Hematopoietic multipotent progenitor cell treated with erythropoietin and hydrocortisone succinate and interleukin-3 and kit ligand, for 15 days (in vitro differentiated cells): ENCODE data around the gene PCDHGA3.
"Not testable (repeated sequence)": the region's sequence is repeated elsewhere in the genome, so short reads cannot be mapped to it uniquely, and the experiment has no call there.

Source experiments
- DNase-seq: peaks from one replicate; pipeline ENCODE4 v3.0.0-alpha.2; 2015; ENCODE audit warnings: low spot score

The PCDHGA3 gene

DNA sequence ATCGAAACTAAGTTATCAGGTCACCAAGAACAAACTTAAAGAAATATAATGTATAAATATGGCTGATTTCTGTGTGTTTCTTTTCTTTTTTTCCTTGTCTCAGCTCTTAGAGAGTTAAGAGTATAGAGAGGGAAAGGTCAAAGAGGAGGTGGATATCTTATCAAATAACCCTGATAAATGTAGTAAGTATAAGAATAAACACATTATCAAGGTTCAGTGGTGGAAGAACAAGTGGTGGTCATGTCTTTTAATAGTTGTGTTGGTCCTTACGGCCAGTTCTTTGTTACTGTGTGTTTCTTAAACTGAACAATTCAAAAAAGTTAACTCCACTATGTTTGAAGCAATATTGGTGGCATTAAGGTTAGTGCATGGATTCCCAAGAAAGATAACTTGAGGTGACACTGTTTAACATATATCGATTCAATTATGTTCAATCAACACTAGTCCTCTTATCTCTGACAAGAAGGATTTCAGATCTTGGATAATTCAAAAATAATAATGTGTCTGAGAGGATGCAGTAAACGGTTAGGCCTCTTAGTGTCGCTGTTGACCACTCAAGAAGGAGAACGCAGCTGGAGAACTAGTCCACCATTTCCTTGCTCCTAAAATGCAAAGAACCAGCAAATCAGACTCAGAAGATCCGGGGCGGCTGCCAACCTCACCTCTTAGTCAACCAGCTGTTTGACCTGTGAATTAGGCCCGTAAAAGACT is at the start of gene PCDHGA3:
PCDHGA3 (plus strand) TSS at position 588 of the 711 bp plus-strand sequence. CDS start 205 bp downstream, outside the sequence.
- DNase-seq = no peak

DNA sequence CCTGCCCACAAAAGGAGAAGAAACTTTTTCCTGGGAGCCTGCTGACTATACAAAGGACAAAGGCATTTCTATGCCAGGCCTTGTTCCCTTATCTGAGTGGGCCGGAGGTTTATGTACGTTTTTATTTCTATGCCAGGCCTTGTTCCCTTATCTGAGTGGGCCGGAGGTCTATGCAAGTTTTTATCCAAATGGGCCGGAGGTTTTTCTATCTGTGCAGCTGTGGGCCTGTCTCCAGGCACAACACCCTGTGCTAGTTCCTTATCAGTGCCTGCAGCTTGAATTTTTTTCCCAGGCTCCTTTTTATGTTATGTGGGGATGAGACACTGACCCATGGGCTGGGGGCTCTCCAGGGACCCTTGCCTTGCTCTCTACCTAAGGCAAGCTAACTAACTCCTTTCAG is 45.3 kb upstream of the PCDHGA3 start:
- DNase-seq = no peak

DNA sequence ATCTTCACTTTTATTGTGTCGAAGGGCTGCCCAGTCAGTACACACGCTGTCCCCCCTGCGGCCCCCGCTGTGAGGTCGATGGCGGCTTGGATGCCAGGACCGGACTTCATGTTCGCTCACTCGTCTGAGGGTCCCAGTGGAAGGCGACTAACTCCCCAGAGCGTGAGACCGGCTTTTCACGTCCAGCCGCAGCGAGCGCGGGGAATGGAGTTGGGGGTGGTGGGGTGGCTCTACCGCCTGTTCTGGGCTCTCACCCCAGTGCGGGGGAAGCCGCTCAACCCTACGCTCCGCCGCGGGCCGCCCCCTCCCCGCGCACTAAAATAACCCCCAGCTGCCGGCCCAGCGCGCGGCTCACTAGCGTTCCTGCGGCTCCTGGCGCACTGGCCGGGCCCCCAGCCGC is 39.9 kb upstream of the PCDHGA3 start, which contains the start of gene SLC25A2:
SLC25A2 (minus strand) TSS at position 294 of the 400 bp plus-strand sequence; CDS start at position 110, 184 bp downstream.
- no peak for DNase-seq

DNA sequence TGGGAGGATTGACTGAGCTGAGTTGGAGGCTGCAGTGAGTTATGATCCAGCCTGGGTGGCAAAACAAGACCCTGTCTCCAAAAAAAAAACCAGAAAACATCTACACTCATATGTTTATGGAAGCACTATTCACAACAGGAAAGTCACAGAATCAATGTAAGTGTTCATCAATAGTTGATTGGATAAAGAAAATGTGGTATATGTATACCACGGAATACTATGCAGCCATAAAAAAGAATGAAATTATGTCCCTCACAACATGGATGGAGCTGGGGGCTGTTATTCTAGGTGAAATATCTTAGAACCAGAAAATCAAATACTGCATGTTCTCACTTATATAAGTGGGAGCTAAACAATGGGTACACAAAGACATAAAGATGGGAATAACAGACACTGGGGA is 37.0 kb upstream of the PCDHGA3 start:
- no peak for DNase-seq

DNA sequence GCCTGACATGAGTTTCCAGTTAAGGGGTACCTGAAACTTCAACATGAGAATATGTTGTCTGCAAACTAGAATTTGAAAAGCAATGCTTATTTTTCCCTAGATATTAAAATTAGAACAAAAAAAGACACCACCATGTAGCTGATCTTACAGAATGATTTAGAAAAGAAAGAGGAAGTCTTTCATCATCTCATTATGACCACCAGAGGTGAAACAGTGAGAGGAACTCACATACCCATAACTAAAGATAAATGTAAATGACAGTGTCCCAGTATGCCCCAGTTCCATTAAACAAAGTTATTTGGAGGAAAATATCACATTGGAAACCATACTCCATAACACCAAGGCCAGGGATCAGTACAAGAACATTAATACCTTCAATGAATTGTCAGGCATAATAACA is 29.9 kb upstream of the PCDHGA3 start:
- no peak for DNase-seq

DNA sequence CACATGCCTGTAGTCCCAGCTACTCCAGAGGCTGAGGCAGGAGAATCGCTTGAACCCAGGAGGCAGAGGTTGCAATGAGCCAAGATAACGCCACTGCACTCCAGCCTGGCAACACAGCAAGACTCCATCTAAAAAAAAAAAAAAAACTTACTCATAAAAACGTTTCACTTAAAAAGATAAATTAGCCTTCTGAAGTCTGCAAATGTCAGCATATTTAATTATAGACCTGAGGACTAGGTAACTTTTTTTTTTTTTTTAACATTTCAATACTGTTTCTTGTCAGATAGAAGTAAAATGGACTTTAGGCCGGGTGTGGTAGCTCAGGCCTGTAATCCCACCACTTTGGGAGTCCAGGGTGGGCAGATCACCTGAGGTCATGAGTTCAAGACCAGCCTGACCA is 26.7 kb upstream of the PCDHGA3 start:
- DNase-seq = not testable (repeated sequence)

DNA sequence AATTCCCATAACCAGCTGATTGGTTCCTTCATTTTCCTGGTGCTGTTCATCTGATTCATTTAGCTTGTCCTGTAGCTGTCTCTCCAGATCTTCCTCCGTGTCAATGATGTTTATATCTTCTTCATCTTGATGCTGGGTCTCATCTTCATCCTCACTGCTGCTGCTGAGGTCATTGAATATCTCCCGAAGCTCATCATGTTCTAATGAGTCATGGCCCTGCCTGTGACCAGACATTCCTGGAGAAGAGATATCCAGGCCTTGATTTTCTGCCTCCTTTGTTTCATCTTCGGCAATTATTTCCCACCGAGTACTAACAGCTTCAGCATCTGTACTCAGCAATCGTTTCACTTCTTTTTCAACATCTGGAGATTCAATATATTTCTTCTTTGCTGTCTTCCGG is 24.4 kb upstream of the PCDHGA3 start:
- DNase-seq = no peak

DNA sequence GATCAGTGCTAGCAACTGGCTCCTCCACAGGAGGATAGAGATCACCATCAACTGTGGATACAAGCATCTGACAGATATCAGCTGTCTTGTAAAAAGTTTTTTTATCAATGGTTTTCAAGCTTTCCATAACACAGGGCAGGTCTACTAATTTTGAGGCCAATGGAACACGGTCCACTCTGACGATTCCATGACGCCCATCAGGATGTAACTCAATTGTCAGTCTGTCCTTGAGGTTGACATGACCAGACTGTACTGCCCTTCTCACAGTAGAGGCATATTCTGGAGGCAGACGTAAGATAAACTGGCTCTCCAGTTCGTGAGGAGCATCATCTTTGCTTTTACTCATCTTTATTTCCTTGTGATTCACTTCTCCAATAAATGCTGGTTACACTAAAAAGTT is 23.9 kb upstream of the PCDHGA3 start:
- DNase-seq = no peak

DNA sequence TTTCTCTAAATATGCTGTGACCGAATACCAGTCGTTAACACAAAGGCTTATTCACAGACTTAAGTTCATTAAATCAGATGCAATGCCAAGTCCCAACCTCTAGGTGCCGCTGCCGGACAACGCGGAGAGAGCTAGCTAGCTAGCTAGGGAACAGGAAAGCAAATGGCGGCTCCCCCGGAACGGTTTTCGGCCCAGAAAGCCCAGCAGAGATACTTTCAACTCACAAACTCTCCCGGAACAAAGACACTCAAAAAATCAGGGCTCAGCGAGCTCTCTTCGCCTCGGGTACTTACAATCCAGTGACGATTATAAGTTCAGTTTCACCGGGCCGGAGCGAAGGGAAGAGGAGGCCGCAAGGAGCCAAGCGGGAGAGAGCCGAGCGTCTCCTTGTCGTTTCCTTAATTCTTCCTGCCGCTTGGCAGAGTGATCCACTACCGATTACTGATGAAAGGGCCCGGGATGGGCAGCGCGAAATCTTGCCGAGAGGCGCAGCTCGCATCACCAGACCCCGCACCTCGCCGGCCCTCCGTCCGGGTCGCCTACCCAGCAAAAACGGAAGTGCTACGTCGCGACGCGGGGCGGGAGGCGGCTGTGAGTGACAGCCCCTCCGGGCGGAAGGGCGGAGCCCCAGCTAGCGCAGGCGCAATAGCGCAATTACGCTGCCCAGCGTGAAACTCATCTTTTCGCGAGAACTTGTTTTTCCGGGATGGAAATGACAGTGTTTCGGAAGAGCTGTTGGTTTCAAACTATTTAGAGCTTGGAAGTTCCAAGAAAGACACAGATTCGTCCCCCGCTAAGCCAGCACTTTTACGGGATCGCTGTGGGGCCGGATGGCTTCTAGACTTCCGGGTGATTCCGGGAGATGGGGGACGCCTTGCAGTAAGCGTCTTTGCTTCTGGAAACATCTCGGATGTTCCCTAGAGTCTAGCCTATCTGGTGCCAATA is 23.1 kb upstream of the PCDHGA3 start, which contains the start of gene TAF7:
TAF7 (minus strand) TSS at position 560 of the 945 bp plus-strand sequence. CDS start 740 bp downstream, outside the sequence.
- peak; percentile 89 for DNase-seq

DNA sequence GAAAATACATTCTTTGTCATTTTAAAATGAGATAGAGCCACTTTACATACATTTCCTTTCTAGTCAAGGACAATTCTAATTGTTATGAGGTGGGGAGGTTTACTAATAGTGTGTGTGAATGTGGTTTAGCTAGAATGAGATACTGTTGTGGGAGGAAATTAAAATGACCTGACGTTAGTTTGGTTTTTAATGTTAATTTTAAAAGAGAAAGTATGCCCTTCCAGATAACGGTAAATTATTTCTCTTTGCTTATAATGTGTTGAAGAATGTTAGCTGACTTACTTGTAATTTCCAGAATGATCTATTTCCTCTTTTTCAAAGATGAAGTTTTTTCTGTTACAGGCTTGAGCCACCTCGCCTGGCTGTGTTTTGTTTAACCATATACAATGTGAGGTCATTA is 21.4 kb upstream of the PCDHGA3 start:
- no peak for DNase-seq

DNA sequence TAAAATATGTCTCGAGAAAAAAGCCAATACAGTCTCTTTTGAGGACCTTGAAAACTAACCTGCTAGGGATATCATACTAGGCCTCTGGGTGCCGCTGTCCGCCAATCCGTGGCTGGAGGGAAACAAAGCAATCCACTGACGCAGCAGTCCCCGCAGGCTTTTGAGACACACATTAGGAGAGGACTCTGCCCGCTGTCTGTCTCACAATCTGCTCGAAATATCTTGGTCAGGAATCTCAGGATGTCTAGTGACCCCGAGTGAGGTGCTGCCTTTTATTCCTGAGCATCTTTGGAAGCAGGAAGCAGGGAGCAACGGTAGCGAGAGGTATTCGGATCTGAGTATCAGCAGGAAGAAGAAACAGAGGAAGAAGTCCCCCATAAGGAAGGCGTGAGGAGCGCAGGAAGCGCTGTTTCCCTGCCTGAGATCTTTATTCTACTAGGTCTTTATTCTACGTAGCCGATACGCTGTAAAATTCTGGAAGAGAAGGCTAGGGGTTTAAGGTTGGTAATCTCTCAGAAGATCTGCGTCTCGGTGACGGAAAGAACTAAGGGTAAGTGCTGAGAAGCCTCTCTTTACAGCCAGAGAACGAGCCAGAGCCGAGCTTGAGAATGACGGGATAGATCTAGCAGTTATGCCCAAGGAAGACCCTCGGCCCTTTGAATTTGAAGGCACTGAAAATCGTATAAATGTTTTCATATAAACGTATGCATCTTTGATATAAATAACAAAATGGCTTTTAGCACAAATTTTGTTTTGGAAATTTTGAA is 17.4 kb upstream of the PCDHGA3 start:
- DNase-seq = no peak

DNA sequence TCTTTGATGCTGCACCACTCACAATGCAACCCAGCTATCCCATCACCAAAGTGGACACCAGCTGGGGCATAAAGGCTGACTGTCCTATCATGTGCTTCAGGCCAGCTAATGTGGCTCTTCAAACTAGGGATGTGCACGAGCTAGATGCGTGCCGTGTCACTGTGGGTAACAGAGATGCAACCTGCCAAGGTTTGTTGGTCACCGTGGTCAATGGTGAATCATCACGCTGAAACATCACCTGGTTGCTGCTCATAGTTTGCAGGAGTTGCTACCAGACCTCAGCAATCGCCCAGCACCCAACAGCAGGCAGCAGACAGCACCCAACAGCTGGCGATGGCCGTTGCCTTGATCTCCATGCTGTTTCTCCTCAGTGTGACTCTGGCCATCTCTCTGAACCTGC is 15.4 kb upstream of the PCDHGA3 start:
- DNase-seq = no peak

DNA sequence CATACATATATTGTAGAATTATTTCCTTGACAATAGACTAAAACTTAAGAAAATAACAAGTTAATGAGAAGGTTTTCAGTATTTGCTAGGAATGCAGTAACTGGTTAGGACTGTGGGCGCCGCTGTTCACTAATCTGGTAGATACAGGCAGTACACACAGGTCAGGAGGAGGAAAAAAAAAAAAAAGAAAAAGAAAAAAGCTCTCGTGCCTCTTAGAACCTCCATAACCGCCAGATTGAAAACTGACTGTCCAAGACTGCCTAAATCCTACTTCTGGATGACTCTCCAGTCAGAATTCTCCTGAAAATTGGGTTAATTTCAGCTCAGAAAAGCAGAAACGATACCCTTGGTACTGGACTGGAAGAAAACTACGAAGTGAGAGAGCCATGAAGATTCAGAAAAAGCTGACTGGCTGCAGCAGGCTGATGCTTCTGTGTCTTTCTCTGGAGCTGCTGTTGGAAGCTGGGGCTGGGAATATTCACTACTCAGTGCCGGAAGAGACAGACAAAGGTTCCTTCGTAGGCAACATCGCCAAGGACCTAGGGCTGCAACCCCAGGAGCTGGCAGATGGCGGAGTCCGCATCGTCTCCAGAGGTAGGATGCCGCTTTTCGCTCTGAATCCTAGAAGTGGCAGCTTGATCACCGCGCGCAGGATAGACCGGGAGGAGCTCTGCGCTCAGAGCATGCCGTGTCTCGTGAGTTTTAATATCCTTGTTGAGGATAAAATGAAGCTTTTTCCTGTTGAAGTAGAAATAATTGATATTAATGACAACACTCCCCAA is 13.1 kb upstream of the PCDHGA3 start, which contains the start of gene PCDHGA1:
PCDHGA1 (plus strand) TSS at position 216 of the 782 bp plus-strand sequence.
- DNase-seq = no peak

DNA sequence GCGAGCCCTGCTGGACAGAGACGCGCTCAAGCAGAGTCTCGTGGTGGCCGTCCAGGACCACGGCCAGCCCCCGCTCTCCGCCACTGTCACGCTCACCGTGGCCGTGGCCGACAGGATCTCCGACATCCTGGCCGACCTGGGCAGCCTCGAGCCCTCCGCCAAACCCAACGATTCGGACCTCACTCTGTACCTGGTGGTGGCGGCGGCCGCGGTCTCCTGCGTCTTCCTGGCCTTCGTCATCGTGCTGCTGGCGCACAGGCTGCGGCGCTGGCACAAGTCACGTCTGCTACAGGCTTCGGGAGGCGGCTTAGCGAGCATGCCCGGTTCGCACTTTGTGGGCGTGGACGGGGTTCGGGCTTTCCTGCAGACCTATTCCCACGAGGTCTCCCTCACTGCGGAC is 11.1 kb upstream of the PCDHGA3 start:
- DNase-seq = not testable (repeated sequence)

DNA sequence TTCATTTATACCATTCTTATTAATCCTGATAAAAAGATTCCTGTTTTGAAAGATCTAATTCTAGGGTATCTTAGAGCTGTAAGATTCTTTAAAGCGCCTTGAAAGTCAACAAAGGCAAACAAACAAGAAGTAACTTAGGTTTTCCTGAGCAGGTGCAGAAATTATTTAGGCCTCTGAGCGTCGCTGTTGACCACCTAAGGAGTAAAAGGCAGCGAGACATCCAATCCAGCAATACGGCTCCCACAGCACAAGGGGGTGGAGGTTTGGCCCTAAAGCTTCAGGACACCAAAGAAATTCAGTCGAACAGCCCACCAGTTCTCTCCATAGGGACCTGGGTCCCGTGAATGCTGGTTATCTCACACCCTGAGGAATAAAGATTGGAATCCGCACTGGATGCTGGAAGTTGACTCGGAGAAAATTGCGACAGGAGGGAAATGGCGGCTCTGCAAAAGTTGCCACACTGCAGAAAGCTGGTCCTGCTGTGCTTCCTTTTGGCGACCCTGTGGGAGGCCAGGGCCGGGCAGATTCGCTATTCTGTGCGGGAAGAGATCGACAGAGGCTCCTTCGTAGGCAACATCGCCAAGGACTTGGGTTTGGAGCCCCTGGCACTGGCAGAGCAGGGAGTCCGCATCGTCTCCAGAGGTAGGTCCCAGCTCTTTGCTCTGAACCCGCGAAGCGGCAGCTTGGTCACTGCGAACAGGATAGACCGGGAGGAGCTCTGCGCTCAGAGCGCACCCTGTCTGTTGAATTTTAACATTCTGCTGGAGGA is 4.9 kb upstream of the PCDHGA3 start, which contains the start of gene PCDHGA2:
PCDHGA2 (plus strand) TSS at position 223 of the 769 bp plus-strand sequence.
- DNase-seq = no peak

DNA sequence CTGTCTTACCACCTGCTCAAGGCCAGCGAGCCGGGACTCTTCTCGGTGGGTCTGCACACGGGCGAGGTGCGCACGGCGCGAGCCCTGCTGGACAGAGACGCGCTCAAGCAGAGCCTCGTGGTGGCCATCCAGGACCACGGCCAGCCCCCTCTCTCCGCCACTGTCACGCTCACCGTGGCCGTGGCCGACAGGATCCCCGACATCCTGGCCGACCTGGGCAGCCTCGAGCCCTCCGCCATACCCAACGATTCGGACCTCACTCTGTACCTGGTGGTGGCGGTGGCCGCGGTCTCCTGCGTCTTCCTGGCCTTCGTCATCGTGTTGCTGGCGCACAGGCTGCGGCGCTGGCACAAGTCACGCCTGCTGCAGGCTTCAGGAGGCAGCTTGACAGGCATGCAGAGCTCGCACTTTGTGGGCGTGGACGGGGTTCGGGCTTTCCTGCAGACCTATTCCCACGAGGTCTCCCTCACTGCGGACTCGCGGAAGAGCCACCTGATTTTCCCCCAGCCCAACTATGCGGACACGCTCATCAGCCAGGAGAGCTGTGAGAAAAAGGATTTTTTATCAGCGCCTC is 2.8 kb upstream of the PCDHGA3 start:
- DNase-seq = not testable (repeated sequence)

DNA sequence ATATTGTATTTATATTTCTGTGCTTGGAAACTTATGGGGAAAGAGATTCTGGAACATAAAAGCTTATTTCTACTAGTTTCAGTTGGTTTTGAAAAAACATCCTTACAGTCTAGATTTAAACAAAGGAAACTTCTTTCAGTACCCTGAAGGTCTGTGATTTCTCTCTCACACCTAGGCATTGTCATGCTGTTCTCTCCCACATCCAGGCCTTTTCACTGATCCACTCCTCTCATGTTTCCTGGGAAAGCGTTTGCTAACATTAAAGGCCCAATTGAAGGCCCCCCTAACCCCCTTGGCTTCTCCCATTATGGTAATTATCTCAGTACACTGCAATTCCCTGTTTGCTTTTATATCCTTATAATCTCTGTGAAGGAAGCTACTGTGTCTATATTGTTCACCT is 856 bp upstream of the PCDHGA3 start:
- no peak for DNase-seq

DNA sequence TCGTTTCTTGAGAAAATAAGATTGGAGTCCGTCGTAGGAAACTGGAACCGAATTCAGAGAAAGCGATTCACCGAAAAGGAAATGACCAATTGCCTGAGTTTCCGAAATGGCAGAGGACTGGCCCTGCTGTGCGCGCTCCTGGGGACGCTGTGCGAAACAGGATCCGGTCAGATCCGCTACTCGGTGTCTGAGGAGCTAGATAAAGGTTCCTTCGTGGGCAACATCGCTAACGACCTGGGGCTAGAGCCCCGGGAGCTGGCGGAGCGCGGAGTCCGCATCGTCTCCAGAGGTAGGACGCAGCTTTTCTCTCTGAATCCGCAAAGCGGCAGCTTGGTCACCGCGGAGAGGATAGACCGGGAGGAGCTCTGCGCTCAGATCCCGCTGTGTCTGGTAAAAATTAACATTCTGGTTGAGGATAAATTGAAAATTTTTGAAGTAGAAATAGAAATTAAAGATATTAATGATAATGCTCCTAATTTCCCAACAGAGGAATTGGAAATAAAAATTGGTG is 379 bp downstream of the PCDHGA3 start:
- no peak for DNase-seq

DNA sequence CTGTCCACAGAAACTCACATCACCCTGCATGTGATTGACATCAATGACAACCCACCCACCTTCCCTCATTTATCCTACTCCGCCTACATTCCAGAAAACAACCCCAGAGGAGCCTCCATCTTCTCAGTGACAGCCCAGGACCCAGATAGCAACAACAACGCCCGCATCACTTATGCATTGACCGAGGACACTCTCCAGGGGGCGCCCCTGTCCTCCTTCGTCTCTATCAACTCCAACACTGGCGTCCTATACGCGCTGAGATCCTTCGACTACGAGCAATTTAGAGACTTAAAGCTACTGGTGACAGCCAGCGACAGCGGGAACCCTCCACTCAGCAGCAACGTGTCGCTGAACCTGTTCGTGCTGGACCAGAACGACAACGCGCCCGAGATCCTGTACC is 1.7 kb downstream of the PCDHGA3 start:
- DNase-seq = no peak

DNA sequence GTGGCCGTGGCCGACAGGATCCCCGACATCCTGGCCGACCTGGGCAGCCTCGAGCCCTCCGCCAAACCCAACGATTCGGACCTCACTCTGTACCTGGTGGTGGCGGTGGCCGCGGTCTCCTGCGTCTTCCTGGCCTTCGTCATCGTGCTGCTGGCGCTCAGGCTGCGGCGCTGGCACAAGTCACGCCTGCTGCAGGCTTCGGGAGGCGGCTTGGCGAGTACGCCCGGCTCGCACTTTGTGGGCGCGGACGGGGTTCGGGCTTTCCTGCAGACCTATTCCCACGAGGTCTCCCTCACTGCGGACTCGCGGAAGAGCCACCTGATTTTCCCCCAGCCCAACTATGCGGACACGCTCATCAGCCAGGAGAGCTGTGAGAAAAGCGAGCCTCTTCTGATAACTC is 2.4 kb downstream of the PCDHGA3 start:
- DNase-seq = not testable (repeated sequence)
